Lower leg skin (tissue), 4 donors: Measurements from ENCODE around the gene FLAD1. TPM values are rescaled to one million over a fixed set of nuclear protein-coding genes. Genes with fewer than 3 reads are reported as not detected.
A peak's percentile ranks its signal among the peaks of the same experiment; 100 is the strongest.

Experiments
- DNase-seq, 2 donors: peaks; one replicate each; pipeline ENCODE4 v3.0.0-alpha.2; 2019; ENCODE audit warnings: low spot score in 2 of 2
- H3K4me3 ChIP-seq: fragments of 200-600 bp; sonication (generic); 2 replicates; pipeline ENCODE4 v1.5.1; 2017; ENCODE audit warnings: mild to moderate bottlenecking, low read depth; ENCODE audit not compliant: poor library complexity, severe bottlenecking
- CTCF ChIP-seq, 3 donors: fragments of 450-650 bp; IDR thresholded peaks; one replicate each; pipeline ENCODE4 v1.5.1; 2016; ENCODE audit warnings: antibody characterized with exemption in 3 of 3, mild to moderate bottlenecking in 3 of 3, moderate library complexity in 2 of 3
- POLR2A ChIP-seq, 2 donors: fragments of 450-650 bp; IDR thresholded peaks; one replicate each; pipeline ENCODE4 v1.6.1; 2016 to 2017; ENCODE audit warnings: antibody characterized with exemption in 2 of 2, mild to moderate bottlenecking in 1 of 2, moderate library complexity in 1 of 2
- WGBS, 2 donors: methylation state at CpG; one replicate each; pipeline ENCODE4 v1.1.5; 2018; 5-methylcytosine and 5-hydroxymethylcytosine counted together
- intact Hi-C: fragments of 100-400 bp; cut with DNase I; formaldehyde crosslinking; loops from one replicate; pipeline ENCODE4 v1.15.0; 2023; ENCODE audit warnings: low total_unique reads
- total RNA-seq, 4 donors: library from RNA; depleted of rRNA; stranded (reverse); fragments of >200 nt; gene quantifications; one replicate each; pipeline ENCODE4 v1.1.0, GENCODE V29; 2016

The FLAD1 gene
- total RNA-seq, 4 donors from 2014 or later, result 38.7 to 45.3 (median 41.6) TPM

- WGBS, 2 donors, result 49 to 61% methylated on average over 5 of the region's 5 CpGs
- intact Hi-C loops, result loop anchor here (10.0 kb wide), 1 partner anchor 46 kb away; no protein-coding TSS in a partner anchor
- H3K4me3 ChIP-seq, result no peak overlapping the region
- TF ChIP-seq POLR2A (IDR thresholded peaks at IDR 0.05), result no peak
- no peak for TF ChIP-seq CTCF (IDR thresholded peaks at IDR 0.05)
- DNase-seq, result no peak
These were observed 13.9 kb upstream of the FLAD1 start for GRCh38 chr1:154969246-154969645.

GRCh38 chr1:154969860-154970452, 13.2 kb upstream of the FLAD1 start:
- DNase-seq, result no peak
- 17 to 27% methylated on average over 20 to 22 of the region's 22 CpGs for whole genome bisulfite sequencing, 2 donors
- intact Hi-C loops, result loop anchor here (10.0 kb wide), 1 partner anchor 45 kb away; no protein-coding TSS in a partner anchor
- H3K4me3 ChIP-seq, result peak overlapping the region; percentile 17
- no peak for TF ChIP-seq POLR2A (IDR thresholded peaks at IDR 0.05)
- TF ChIP-seq CTCF (IDR thresholded peaks at IDR 0.05), result no peak

DNA sequence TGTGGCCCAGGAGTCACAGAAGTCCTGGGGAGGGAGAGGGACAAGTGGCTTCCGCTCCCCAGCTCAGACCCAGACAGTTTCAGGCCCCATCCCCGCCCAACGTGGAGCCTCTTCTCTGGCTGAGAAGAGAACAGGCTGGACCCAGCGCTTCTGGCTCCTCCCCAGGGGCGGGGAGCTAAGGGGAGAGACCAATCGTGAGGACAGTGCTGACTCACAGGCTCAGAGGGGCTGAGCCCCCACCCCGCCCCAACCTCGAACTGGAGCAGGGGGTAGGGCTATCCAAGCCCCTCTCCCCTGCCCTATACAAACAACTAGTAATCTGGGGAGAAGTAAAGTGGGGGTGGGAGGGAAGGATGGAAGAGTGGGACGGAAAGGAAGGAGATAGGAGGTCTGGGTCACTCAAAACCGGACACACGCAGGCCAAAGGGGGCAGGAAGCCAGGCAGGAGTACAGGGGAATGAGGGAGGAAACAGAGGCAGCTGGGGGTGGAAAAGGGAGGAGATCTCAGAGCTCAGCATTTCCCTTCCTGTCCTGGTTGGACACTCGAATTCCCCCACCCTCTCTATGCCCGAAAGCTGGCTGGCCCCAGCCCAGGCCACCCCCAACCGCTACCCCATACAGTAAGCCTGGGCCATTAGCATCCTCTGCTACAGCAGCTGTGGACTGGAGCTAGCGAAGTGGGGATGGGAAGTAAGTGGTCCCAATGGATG, 12.4 kb upstream of the FLAD1 start, which contains the start of gene SHC1:
Gene SHC1, minus strand, starts transcription at position 117 of the 710 bp plus-strand sequence. CDS start 221 bp downstream, outside the sequence.
- WGBS, 2 donors, result 5 to 11% methylated on average over 13 to 15 of the region's 15 CpGs
- intact Hi-C loops, result no loop called here
- peak; percentile 93 to 99 for DNase-seq
- H3K4me3 ChIP-seq, result peak within 1 kb of the TSS; percentile 17
- TF ChIP-seq CTCF (IDR thresholded peaks at IDR 0.05), result no peak
- no peak for TF ChIP-seq POLR2A (IDR thresholded peaks at IDR 0.05)

DNA sequence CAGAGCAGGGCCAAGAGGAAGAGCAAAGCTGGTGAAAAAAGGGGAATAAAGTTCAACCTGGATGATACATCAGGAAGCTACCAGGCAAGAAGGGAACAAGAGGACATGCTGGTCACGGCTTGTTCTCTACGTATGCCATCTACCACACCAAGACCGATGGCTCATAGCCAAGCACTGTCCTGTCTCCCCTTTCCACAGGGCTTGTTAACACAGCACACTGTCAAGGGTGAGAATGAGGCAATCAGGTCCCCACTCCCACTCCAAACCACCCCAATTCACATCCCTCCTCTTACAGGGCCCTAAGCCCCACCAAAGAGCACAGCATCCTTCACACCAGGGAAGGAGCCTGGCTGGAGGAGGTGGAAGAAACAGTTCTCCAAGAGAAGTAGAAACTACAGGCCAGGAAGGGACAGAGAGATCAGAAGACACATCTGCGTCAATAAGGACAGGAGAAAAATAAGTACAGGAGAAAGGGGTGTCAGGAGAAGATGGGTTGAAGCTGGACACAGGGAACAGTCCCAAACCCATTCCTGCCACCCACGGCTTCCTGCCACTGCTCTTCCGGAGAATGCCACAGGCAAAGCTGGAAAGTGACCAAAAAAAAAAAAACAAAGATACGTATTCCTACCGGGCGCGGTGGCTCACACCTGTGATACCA, 11.7 kb upstream of the FLAD1 start:
- peak in 1 of 2 donors; percentile 67 for DNase-seq
- intact Hi-C loops, result no loop called here
- H3K4me3 ChIP-seq, result no peak overlapping the region
- TF ChIP-seq CTCF (IDR thresholded peaks at IDR 0.05) (no peak), POLR2A (IDR thresholded peaks at IDR 0.05) (no peak)
- 25 to 26% methylated on average over 10 of the region's 10 CpGs for WGBS, 2 donors

GRCh38 chr1:154972213-154972516, 11.0 kb upstream of the FLAD1 start:
- WGBS, 2 donors, result 51 to 62% methylated on average over 3 of the region's 3 CpGs
- no peak overlapping the region for H3K4me3 ChIP-seq
- no peak for DNase-seq
- TF ChIP-seq CTCF (IDR thresholded peaks at IDR 0.05) (no peak), POLR2A (IDR thresholded peaks at IDR 0.05) (no peak)
- intact Hi-C loops, result no loop called here
